Activated CD8-positive, alpha-beta memory T cell treated with anti-CD3 and anti-CD28 coated beads, Interleukin-2, amount 10 ng/mL, durations not matched to agents 7 days and 5 days (primary cell): ENCODE results near the gene TMEM108. TPM values are rescaled to one million over a fixed set of nuclear protein-coding genes. Genes with fewer than 3 reads are reported as not detected.

Source experiments
- ATAC-seq: fragments of 150-1000 bp; cut with Tn5 transposase; one replicate; pipeline ENCODE4 v1.10.0; 2021; ENCODE audit warnings: moderate library complexity
- CTCF ChIA-PET: fragments of 350-600 bp; sonication (Branson Sonifier 250); formaldehyde crosslinking; loops from one replicate; lab custom pipeline; 2021; ENCODE audit warnings: antibody characterized with exemption; lab: Charles Lee
- DNase-seq: peaks from one replicate; pipeline ENCODE4 v3.0.0-alpha.2; 2020
- H3K27ac Mint-ChIP-seq: one replicate; pipeline ENCODE4 v1.8.0; 2021; ENCODE audit warnings: mild to moderate bottlenecking, mixed read lengths
- H3K27me3 Mint-ChIP-seq: one replicate; pipeline ENCODE4 v1.8.0; 2021; ENCODE audit warnings: mixed read lengths
- H3K36me3 Mint-ChIP-seq: one replicate; pipeline ENCODE4 v1.8.0; 2021; ENCODE audit warnings: mild to moderate bottlenecking, mixed read lengths
- H3K4me1 Mint-ChIP-seq: one replicate; pipeline ENCODE4 v1.8.0; 2021; ENCODE audit warnings: mixed read lengths
- H3K4me3 Mint-ChIP-seq: one replicate; pipeline ENCODE4 v1.8.0; 2021; ENCODE audit warnings: mild to moderate bottlenecking, moderate library complexity, mixed read lengths
- H3K9me3 Mint-ChIP-seq: one replicate; pipeline ENCODE4 v1.8.0; 2022; ENCODE audit warnings: low read depth, mixed read lengths
- total RNA-seq, 2 experiments: library from RNA; stranded (reverse); gene quantifications; one replicate each; pipeline ENCODE4 v1.2.3, GENCODE V29; 2021

TMEM108 gene
- total RNA-seq, 2 experiments from 2014 or later: not detected

DNA sequence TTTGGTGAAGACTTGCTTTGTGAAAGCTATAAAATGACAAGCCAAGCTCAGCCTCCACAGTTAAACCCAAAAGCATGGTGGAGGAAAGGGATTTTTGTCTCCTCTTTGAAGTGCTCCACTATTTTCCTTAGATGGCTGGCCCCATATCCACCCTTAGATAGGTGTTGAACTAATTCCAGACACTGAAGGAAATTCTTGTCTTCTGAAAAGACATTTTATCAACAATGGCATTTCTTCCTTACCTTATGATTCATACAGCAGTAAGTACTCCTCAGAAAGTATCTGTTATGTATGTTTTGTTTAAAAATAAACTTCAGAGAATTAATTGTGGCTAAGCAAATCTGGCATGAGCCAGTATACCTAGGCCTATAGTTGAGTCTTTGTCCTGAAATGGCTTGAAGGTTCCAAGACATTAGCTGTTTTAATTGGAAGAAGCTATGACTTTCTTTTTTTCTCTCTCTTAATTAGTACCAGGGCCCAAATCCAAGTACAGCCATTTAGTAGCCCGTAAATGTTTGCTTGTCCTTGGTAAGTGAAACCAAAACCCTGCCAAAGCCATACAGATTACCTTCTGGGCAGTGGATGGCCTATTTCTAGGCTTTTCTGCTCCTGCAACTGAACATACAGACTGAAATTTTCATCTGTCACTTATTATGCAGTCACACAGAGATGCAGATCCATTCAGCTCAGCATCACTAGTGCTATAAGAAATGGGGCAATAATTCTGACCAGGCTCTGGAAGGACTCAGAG, 356.5 kb downstream of the TMEM108 start:
- Mint-ChIP-seq H3K4me1 (peaks cover 13% of the 10 kb centered on the region), H3K36me3 (peaks cover 2% of the 10 kb centered on the region), H3K27ac (no peak overlapping the region), H3K9me3 (peaks cover 2% of the 10 kb centered on the region), H3K4me3 (no peak overlapping the region), H3K27me3 (no peaks in the 10 kb centered on the region)
- CTCF ChIA-PET: interaction anchor here (1.2 kb wide), 1 partner anchor 668 kb away, joined by 3 read pairs; no protein-coding TSS in a partner anchor
- no peak for DNase-seq
- no peak for ATAC-seq

GRCh38 chr3:133396906-133397305, 358.7 kb downstream of the TMEM108 start:
- Mint-ChIP-seq H3K27ac (no peak overlapping the region), H3K4me1 (peaks cover 13% of the 10 kb centered on the region), H3K9me3 (peaks cover 2% of the 10 kb centered on the region), H3K4me3 (no peak overlapping the region), H3K27me3 (no peaks in the 10 kb centered on the region), H3K36me3 (peaks cover 2% of the 10 kb centered on the region)
- DNase-seq: no peak
- CTCF ChIA-PET: interaction anchor here (1.3 kb wide), 1 partner anchor 10 kb away, joined by 3 read pairs; no protein-coding TSS in a partner anchor
- ATAC-seq: no peak

DNA sequence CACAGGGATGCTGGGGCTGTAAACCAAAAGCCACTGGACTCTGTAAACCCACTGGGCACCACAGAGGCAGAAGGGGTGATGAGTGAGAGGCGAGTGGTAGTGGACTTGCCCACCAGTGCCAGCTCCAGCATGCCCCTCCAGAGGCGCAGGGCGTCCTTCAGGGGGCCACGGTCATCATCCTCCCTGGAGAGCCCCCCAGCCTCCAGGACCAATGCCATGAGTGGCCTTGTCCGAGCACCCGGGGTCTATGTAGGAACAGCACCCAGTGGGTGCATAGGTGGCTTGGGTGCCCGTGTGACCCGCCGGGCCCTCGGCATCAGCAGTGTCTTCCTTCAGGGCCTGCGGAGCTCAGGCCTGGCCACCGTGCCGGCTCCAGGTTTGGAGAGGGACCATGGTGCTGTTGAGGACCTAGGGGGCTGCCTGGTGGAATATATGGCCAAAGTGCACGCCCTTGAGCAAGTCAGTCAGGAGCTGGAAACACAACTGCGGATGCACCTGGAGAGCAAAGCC, 361.9 kb downstream of the TMEM108 start, which contains the start of gene BFSP2:
BFSP2 (plus strand) TSS at position 51 of the 510 bp plus-strand sequence; CDS start at position 79, 28 bp downstream.
- H3K4me1 Mint-ChIP-seq: peaks cover 5% of the 10 kb centered on the region
- CTCF ChIA-PET: no interaction called here
- no peaks in the 10 kb centered on the region for H3K9me3 Mint-ChIP-seq
- ATAC-seq (no peak), DNase-seq (no peak)
- no peak within 1 kb of the TSS for H3K4me3 Mint-ChIP-seq
- H3K27me3 Mint-ChIP-seq: no peaks in the 10 kb centered on the region
- H3K36me3 Mint-ChIP-seq: no peaks in the 10 kb centered on the region
- no peak within 1 kb of the TSS for H3K27ac Mint-ChIP-seq

- Mint-ChIP-seq H3K36me3 (no peaks in the 10 kb centered on the region), H3K9me3 (no peaks in the 10 kb centered on the region), H3K4me3 (no peak overlapping the region), H3K4me1 (no peaks in the 10 kb centered on the region), H3K27me3 (no peaks in the 10 kb centered on the region), H3K27ac (no peak overlapping the region)
- CTCF ChIA-PET: no interaction called here
- ATAC-seq (no peak), DNase-seq (no peak)
These were observed 363.4 kb downstream of the TMEM108 start for GRCh38 chr3:133401374-133402135.

- Mint-ChIP-seq H3K27ac (no peak overlapping the region), H3K27me3 (no peaks in the 10 kb centered on the region), H3K9me3 (no peaks in the 10 kb centered on the region), H3K4me3 (no peak overlapping the region), H3K4me1 (no peaks in the 10 kb centered on the region), H3K36me3 (no peaks in the 10 kb centered on the region)
- ATAC-seq (no peak), DNase-seq (no peak)
- CTCF ChIA-PET: interaction anchor here (1.2 kb wide), 1 partner anchor 19 kb away, joined by 5 read pairs; no protein-coding TSS in a partner anchor
These were observed 366.7 kb downstream of the TMEM108 start for GRCh38 chr3:133404920-133405319.

GRCh38 chr3:133408366-133408765, 370.2 kb downstream of the TMEM108 start:
- Mint-ChIP-seq H3K4me1 (peaks cover under 1% of the 10 kb centered on the region), H3K27me3 (no peaks in the 10 kb centered on the region), H3K27ac (no peak overlapping the region), H3K36me3 (no peaks in the 10 kb centered on the region), H3K9me3 (no peaks in the 10 kb centered on the region), H3K4me3 (no peak overlapping the region)
- ATAC-seq (no peak), DNase-seq (no peak)
- CTCF ChIA-PET: interaction anchor here (0.9 kb wide), 1 partner anchor 16 kb away, joined by 3 read pairs; no protein-coding TSS in a partner anchor

DNA sequence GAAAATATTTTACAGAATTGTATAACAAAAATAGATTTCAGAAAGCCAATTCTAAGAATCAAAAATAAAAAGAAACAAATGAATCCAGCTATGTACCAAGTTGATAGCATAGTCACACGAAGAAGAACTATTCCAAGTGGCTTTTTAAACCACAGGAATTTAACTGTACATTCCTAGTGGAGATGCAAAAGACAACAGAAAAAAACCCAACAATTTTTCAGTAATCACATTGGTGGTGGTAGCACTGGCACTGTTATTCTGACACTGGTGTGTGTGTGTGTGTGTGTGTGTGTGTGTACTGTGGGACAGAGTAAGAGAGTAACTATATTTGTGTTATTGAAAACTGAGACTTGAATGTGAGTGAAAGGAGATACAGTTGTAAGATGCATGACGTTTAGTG, 370.8 kb downstream of the TMEM108 start:
- no peaks in the 10 kb centered on the region for H3K36me3 Mint-ChIP-seq
- H3K4me3 Mint-ChIP-seq: no peak overlapping the region
- H3K27me3 Mint-ChIP-seq: no peaks in the 10 kb centered on the region
- H3K9me3 Mint-ChIP-seq: no peaks in the 10 kb centered on the region
- no peak overlapping the region for H3K27ac Mint-ChIP-seq
- DNase-seq (no peak), ATAC-seq (no peak)
- CTCF ChIA-PET: interaction anchor here (0.9 kb wide), 1 partner anchor 15 kb away, joined by 3 read pairs; no protein-coding TSS in a partner anchor
- H3K4me1 Mint-ChIP-seq: peaks cover 3% of the 10 kb centered on the region

- Mint-ChIP-seq H3K27ac (no peak overlapping the region), H3K36me3 (no peaks in the 10 kb centered on the region), H3K4me3 (no peak overlapping the region), H3K4me1 (peaks cover 3% of the 10 kb centered on the region), H3K9me3 (no peaks in the 10 kb centered on the region), H3K27me3 (no peaks in the 10 kb centered on the region)
- DNase-seq: no peak
- ATAC-seq: no peak
- CTCF ChIA-PET: no interaction called here
These were observed 372.2 kb downstream of the TMEM108 start for GRCh38 chr3:133410191-133410892.

DNA sequence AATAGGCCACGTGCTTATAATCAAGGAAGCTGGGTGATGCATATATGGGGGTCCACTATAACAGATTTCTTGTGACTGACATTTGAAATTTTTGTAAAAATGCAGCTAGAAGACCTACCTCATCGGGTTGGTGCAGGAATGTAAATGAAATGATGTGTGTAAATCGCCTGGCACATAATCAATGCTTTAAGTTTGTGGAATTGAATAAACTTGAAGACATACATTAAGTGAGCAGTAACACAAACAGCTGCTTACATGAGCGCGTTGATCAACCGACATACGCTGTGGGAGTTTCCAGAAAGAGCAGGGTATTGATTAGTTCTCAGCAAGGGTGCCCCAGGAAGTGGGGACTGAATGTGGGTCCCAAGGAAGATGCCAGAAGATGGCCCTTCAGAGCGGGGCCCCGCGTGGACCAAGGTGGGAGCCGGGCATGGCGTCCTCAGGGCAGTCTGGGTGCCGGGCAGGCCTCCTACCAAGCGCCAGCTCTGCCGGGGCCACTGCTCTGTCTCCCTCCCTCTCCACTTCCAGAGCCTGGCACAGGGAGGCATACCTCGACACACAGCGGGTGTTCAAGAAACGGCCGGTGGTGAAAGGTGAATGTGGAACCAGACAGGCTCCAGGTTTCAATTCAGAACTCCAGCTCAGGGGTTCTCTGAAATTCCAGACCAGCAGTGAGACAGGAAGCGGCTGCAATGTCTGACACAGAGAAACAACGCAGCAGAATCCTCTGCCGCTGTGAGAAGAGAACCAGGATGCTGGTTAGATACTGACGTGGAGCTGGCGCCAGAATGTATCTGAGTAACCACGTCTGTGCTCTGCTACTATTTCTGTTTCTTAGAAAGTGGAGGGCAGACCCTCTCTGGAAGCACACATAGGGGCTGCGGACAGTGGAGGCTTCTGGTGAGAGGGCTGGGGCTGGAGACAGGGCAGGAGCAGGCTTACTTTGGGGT, 374.3 kb downstream of the TMEM108 start:
- no peak overlapping the region for H3K27ac Mint-ChIP-seq
- CTCF ChIA-PET: interaction anchor here (1.1 kb wide), 1 partner anchor 11 kb away, joined by 4 read pairs; no protein-coding TSS in a partner anchor
- no peak for DNase-seq
- ATAC-seq: no peak
- no peak overlapping the region for H3K4me3 Mint-ChIP-seq
- no peaks in the 10 kb centered on the region for H3K27me3 Mint-ChIP-seq
- H3K9me3 Mint-ChIP-seq: no peaks in the 10 kb centered on the region
- peaks cover 3% of the 10 kb centered on the region for H3K4me1 Mint-ChIP-seq
- H3K36me3 Mint-ChIP-seq: no peaks in the 10 kb centered on the region

- peaks cover 3% of the 10 kb centered on the region for H3K4me1 Mint-ChIP-seq
- no peaks in the 10 kb centered on the region for H3K36me3 Mint-ChIP-seq
- DNase-seq (no peak), ATAC-seq (peak; percentile 65)
- peak overlapping the region; percentile 14 for H3K27ac Mint-ChIP-seq
- CTCF ChIA-PET: interaction anchor here (1.1 kb wide), 1 partner anchor 10 kb away, joined by 4 read pairs; no protein-coding TSS in a partner anchor
- no peaks in the 10 kb centered on the region for H3K9me3 Mint-ChIP-seq
- H3K4me3 Mint-ChIP-seq: no peak overlapping the region
- H3K27me3 Mint-ChIP-seq: no peaks in the 10 kb centered on the region
These were observed 375.2 kb downstream of the TMEM108 start for GRCh38 chr3:133413161-133414020.

- ATAC-seq: no peak
- CTCF ChIA-PET: no interaction called here
- Mint-ChIP-seq H3K9me3 (no peaks in the 10 kb centered on the region), H3K36me3 (no peaks in the 10 kb centered on the region), H3K4me1 (peaks cover 3% of the 10 kb centered on the region), H3K27ac (no peak overlapping the region), H3K27me3 (no peaks in the 10 kb centered on the region), H3K4me3 (no peak overlapping the region)
- no peak for DNase-seq
These were observed 375.8 kb downstream of the TMEM108 start for GRCh38 chr3:133414021-133414392.
